ENCODE data around the gene KRTAP12-4. TPM values are rescaled to one million over a fixed set of nuclear protein-coding genes. Genes with fewer than 3 reads are reported as not detected.

The KRTAP12-4 gene
- total RNA-seq, 2 experiments from 2014 or later = not detected

DNA sequence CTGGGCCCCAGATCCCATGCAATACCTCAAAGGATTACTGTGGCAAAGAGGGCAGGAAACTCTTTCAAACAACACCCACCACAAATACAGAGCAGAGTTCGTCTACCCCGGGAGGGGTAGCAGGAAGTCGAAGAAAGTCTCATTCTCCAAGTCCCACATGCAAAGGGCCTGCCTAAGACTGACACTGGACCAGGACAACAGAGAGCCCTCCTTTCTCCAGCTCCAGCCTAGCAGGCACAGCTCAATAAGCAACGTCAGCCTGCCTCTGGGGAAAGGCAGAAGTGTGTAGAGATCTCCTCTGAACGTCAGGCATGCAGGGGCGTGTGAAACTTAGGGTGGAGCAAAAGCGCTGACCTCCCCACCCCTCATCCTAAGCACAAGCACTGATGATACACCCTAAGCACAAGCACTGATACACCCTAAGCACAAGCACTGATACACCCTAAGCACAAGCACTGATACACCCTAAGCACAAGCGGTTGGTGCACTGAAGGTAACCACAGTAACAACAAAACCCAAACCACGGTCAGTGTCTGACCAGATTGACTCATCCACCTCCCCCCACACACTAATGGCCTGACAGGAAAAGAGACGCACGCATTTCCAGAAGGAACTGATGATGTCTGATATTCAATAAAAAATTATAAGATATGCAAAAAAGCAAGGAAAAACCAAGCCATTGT is 4.6 kb upstream of the KRTAP12-4 start:
- BruUV-seq (replicated peaks) = no TSS peak
- Histone ChIP-seq H3K9me2 (ENCODE audit: insufficient read depth, low read length) (no peaks in the 10 kb centered on the region), H3K36me3 (ENCODE audit: insufficient read depth, low read length) (no peaks in the 10 kb centered on the region), H3K4me1 (ENCODE audit: insufficient read depth, low read length, poor library complexity, severe bottlenecking) (no peaks in the 10 kb centered on the region), H2AFZ (ENCODE audit: low read length) (no peak overlapping the region), H4K20me1 (ENCODE audit: insufficient read depth, low read length) (no peaks in the 10 kb centered on the region), H3K9me3 (ENCODE audit: low read length) (no peaks in the 10 kb centered on the region), H3K27ac (ENCODE audit: low read depth, low read length, poor library complexity, severe bottlenecking) (no peak overlapping the region), H3K4me3 (ENCODE audit: low read depth, low read length, poor library complexity, severe bottlenecking) (no peak overlapping the region), H3K4me2 (ENCODE audit: low read length) (no peak overlapping the region), H3K79me2 (ENCODE audit: insufficient read depth, low read depth, low read length) (no peaks in the 10 kb centered on the region)
- intact Hi-C loops (cut with micrococcal nuclease; ENCODE audit: unreplicated experiment) = no loop called here
- no peak for TF ChIP-seq EZH2phosphoT487 (IDR thresholded peaks at IDR 0.05; ENCODE audit: borderline replicate concordance, low read depth, low read length)
- TF ChIP-seq, protein P1, sequence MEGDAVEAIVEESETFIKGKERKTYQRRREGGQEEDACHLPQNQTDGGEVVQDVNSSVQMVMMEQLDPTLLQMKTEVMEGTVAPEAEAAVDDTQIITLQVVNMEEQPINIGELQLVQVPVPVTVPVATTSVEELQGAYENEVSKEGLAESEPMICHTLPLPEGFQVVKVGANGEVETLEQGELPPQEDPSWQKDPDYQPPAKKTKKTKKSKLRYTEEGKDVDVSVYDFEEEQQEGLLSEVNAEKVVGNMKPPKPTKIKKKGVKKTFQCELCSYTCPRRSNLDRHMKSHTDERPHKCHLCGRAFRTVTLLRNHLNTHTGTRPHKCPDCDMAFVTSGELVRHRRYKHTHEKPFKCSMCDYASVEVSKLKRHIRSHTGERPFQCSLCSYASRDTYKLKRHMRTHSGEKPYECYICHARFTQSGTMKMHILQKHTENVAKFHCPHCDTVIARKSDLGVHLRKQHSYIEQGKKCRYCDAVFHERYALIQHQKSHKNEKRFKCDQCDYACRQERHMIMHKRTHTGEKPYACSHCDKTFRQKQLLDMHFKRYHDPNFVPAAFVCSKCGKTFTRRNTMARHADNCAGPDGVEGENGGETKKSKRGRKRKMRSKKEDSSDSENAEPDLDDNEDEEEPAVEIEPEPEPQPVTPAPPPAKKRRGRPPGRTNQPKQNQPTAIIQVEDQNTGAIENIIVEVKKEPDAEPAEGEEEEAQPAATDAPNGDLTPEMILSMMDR (conservative IDR thresholded peaks at IDR 0.05; ENCODE audit: low read length) = no peak
- DNase-seq (ENCODE audit: low spot score) = no peak
- CTCF ChIA-PET (ENCODE audit: unreplicated experiment) = no interaction called here
- POLR2A ChIA-PET = no interaction called here

DNA sequence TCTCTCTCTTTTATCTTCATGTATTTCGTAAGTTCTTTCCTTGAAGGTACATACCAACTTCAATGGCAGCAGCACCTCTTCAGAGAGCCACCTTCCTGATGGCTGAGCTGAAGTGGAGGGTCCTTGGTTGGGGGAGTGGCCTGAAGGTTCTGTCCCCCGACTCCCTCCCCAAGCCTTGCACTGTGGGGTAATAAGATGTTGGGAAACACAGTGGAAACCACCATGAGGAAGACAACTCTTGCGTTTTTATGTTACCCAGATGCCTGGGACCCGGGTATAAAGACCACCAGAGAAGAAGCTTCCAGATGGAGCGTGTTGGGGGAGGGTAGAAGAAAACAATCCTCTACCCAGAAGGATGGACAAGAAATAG is 4.1 kb upstream of the KRTAP12-4 start:
- Histone ChIP-seq H3K36me3 (ENCODE audit: insufficient read depth, low read length) (no peaks in the 10 kb centered on the region), H4K20me1 (ENCODE audit: insufficient read depth, low read length) (no peaks in the 10 kb centered on the region), H2AFZ (ENCODE audit: low read length) (no peak overlapping the region), H3K27ac (ENCODE audit: low read depth, low read length, poor library complexity, severe bottlenecking) (no peak overlapping the region), H3K9me3 (ENCODE audit: low read length) (no peaks in the 10 kb centered on the region), H3K4me3 (ENCODE audit: low read depth, low read length, poor library complexity, severe bottlenecking) (no peak overlapping the region), H3K79me2 (ENCODE audit: insufficient read depth, low read depth, low read length) (no peaks in the 10 kb centered on the region), H3K9me2 (ENCODE audit: insufficient read depth, low read length) (no peaks in the 10 kb centered on the region), H3K4me2 (ENCODE audit: low read length) (no peak overlapping the region), H3K4me1 (ENCODE audit: insufficient read depth, low read length, poor library complexity, severe bottlenecking) (no peaks in the 10 kb centered on the region)
- no TSS peak for BruUV-seq (replicated peaks)
- ChIA-PET CTCF (ENCODE audit: unreplicated experiment) (no interaction called here), POLR2A (no interaction called here)
- intact Hi-C loops (cut with micrococcal nuclease; ENCODE audit: unreplicated experiment) = no loop called here
- no peak for TF ChIP-seq EZH2phosphoT487 (IDR thresholded peaks at IDR 0.05; ENCODE audit: borderline replicate concordance, low read depth, low read length)
- TF ChIP-seq, protein P1 (conservative IDR thresholded peaks at IDR 0.05; ENCODE audit: low read length) = no peak
- no peak for DNase-seq (ENCODE audit: low spot score)

DNA sequence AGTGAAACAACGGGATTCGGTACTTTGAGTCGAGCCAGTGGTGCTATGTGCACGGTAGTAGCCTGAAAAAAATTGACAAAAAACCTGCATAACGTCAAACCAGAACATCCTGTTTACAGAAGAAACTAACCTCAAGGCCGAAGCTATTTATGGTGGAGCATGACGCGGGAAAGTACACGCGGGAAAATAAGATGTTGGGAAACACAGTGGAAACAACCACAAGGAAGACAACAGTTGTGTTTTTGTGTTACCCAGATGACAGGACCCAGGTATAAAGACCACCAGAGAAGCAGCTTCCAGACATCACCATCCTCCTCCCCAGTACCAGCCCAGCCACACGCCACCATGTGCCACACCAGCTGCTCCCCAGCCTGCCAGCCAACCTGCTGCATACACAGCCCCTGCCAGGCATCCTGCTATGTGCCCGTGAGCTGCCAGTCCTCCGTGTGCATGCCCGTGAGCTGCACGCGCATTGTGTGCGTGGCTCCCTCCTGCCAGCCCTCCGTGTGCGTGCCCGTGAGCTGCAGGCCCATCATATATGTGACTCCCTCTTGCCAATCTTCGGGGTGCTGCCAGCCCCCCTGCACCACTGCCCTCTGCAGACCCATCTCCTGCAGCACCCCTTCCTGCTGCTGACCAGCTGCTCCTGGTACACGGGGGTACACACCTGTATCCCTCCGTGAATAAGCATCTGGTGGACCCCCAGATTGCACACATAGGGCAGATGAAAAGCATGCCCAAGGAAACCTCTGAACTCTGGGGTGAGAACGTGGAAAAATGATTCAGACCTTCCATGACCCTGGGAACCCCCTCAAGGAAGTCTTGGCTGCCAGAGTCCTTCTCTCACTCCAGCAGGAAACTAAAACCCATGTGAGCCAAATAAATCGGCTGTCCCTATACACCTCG is 3.4 kb upstream of the KRTAP12-4 start, which contains the start of gene KRTAP12-3:
Gene KRTAP12-3 (plus strand): TSS at position 298 of the 906 bp plus-strand sequence. CDS start 48 bp downstream, at position 346.
- Histone ChIP-seq H2AFZ (ENCODE audit: low read length) (no peak within 1 kb of the TSS), H4K20me1 (ENCODE audit: insufficient read depth, low read length) (no peaks in the 10 kb centered on the region), H3K79me2 (ENCODE audit: insufficient read depth, low read depth, low read length) (no peaks in the 10 kb centered on the region), H3K4me2 (ENCODE audit: low read length) (no peak within 1 kb of the TSS), H3K36me3 (ENCODE audit: insufficient read depth, low read length) (no peaks in the 10 kb centered on the region), H3K9me2 (ENCODE audit: insufficient read depth, low read length) (no peaks in the 10 kb centered on the region), H3K4me1 (ENCODE audit: insufficient read depth, low read length, poor library complexity, severe bottlenecking) (no peaks in the 10 kb centered on the region), H3K27ac (ENCODE audit: low read depth, low read length, poor library complexity, severe bottlenecking) (no peak within 1 kb of the TSS), H3K9me3 (ENCODE audit: low read length) (no peaks in the 10 kb centered on the region), H3K4me3 (ENCODE audit: low read depth, low read length, poor library complexity, severe bottlenecking) (no peak within 1 kb of the TSS)
- no TSS peak for BruUV-seq (replicated peaks)
- POLR2A ChIA-PET = interaction anchor here (0.6 kb wide), 1 partner anchor 50 kb away, joined by 3 read pairs; no protein-coding TSS in a partner anchor
- no peak for DNase-seq (ENCODE audit: low spot score)
- TF ChIP-seq EZH2phosphoT487 (IDR thresholded peaks at IDR 0.05; ENCODE audit: borderline replicate concordance, low read depth, low read length) = no peak
- TF ChIP-seq, protein P1 (conservative IDR thresholded peaks at IDR 0.05; ENCODE audit: low read length) = no peak
- intact Hi-C loops (cut with micrococcal nuclease; ENCODE audit: unreplicated experiment) = no loop called here
- CTCF ChIA-PET (ENCODE audit: unreplicated experiment) = no interaction called here
